ENCODE measurements around the gene OGFRL1. TPM values are rescaled to one million over a fixed set of nuclear protein-coding genes. Genes with fewer than 3 reads are reported as not detected.

Gene OGFRL1
- total RNA-seq, 2 experiments from 2014 or later: 9.1 TPM

DNA sequence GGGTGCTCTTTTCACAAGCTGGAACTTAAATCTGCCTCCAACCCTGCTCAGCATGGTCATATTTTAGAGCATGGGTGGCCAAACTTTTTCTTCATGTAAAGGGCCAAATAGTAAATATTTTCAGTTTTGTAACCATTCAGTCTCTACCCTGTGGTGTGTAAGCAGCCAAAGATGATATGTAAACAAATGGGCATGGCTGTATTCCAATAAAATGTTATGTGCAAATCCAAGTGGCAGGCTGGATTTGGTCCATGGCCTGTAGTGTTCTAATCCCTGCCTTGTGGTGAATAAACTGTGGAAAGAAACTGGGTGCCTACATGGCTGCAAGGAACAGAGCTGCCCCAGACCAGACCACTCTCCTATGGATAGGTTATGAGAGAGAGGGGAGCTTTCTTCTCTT lies 32.7 kb downstream of the OGFRL1 start:
- H3K36me3 ChIP-seq (ENCODE audit: insufficient read depth, low read length): no peaks in the 10 kb centered on the region
- no peak for DNase-seq
- TF ChIP-seq, protein P1, sequence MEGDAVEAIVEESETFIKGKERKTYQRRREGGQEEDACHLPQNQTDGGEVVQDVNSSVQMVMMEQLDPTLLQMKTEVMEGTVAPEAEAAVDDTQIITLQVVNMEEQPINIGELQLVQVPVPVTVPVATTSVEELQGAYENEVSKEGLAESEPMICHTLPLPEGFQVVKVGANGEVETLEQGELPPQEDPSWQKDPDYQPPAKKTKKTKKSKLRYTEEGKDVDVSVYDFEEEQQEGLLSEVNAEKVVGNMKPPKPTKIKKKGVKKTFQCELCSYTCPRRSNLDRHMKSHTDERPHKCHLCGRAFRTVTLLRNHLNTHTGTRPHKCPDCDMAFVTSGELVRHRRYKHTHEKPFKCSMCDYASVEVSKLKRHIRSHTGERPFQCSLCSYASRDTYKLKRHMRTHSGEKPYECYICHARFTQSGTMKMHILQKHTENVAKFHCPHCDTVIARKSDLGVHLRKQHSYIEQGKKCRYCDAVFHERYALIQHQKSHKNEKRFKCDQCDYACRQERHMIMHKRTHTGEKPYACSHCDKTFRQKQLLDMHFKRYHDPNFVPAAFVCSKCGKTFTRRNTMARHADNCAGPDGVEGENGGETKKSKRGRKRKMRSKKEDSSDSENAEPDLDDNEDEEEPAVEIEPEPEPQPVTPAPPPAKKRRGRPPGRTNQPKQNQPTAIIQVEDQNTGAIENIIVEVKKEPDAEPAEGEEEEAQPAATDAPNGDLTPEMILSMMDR (IDR thresholded peaks at IDR 0.05): no peak
- no peaks in the 10 kb centered on the region for H3K4me1 Mint-ChIP-seq (ENCODE audit: low read depth)
- H3K27ac Mint-ChIP-seq: no peak overlapping the region
- ChIA-PET POLR2A (no interaction called here), CTCF (no interaction called here)
- intact Hi-C loops (cut with DNase I, micrococcal nuclease): no loop called here
- no peaks in the 10 kb centered on the region for H3K9me3 ChIP-seq (ENCODE audit: control insufficient read depth in 1 of 2, insufficient read depth in 1 of 2, low read length in 2 of 2)
- H3K27me3 ChIP-seq (ENCODE audit: control insufficient read depth in 1 of 2, insufficient read depth in 2 of 2, low read length in 2 of 2): peaks cover 0 to 4% of the 10 kb centered on the region in 2 experiments
- no peak for ATAC-seq (ENCODE audit: poor library complexity)
- H3K9me3 Mint-ChIP-seq: peaks cover 6% of the 10 kb centered on the region
- no peaks in the 10 kb centered on the region for H3K36me3 Mint-ChIP-seq (ENCODE audit: low read depth)
- no peaks in the 10 kb centered on the region for H3K4me1 ChIP-seq (ENCODE audit: insufficient read depth, low read length)
- no peak overlapping the region for H3K27ac ChIP-seq (ENCODE audit: low read depth in 1 of 2, low read length in 2 of 2)
- H3K27me3 Mint-ChIP-seq: peaks cover 15% of the 10 kb centered on the region
- no peak overlapping the region for H3K4me3 ChIP-seq (ENCODE audit: low read length)
- H3K4me3 Mint-ChIP-seq: no peak overlapping the region

DNA sequence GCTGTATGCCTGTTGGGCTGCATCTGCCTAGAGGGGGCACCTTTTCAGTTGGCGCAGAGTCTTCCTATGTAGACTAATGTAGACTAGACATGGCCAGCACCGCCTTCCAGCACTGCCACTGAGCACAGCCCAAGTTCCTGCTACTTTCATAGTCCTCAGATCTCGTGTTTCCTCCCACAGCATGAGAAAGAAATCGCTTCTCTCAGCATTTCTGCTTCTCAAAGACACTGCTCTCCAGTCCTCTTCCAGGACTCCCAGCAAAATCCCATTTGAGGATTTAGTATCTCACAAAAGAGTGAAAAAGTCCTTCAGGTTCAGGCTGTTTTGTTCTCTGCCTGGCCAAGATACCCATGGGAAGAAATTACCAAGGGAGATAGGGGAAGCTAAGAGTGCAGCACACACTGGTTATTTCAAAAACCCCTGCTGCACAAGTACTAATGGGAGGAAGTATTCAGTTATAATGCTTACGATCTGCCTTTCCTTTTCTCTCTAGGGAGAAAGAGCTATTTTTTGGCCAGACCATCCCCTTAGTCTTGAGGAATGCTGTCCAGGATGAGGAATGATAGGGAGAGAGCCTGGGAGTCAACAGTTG lies 35.7 kb downstream of the OGFRL1 start:
- Histone ChIP-seq H3K4me3 (ENCODE audit: low read length) (no peak overlapping the region), H3K9me3 (ENCODE audit: control insufficient read depth in 1 of 2, insufficient read depth in 1 of 2, low read length in 2 of 2) (no peaks in the 10 kb centered on the region), H3K36me3 (ENCODE audit: insufficient read depth, low read length) (no peaks in the 10 kb centered on the region), H3K27ac (ENCODE audit: low read depth in 1 of 2, low read length in 2 of 2) (no peak overlapping the region), H3K4me1 (ENCODE audit: insufficient read depth, low read length) (no peaks in the 10 kb centered on the region), H3K27me3 (ENCODE audit: control insufficient read depth in 1 of 2, insufficient read depth in 2 of 2, low read length in 2 of 2) (peaks cover 0 to 5% of the 10 kb centered on the region in 2 experiments)
- H3K27me3 Mint-ChIP-seq: peaks cover 20% of the 10 kb centered on the region
- no peak for DNase-seq
- peaks cover 4% of the 10 kb centered on the region for H3K9me3 Mint-ChIP-seq
- ChIA-PET CTCF (no interaction called here), POLR2A (no interaction called here)
- intact Hi-C loops (cut with DNase I, micrococcal nuclease): no loop called here
- no peak overlapping the region for H3K4me3 Mint-ChIP-seq
- H3K27ac Mint-ChIP-seq: no peak overlapping the region
- TF ChIP-seq, protein P1 (IDR thresholded peaks at IDR 0.05): no peak
- no peak for ATAC-seq (ENCODE audit: poor library complexity)
- H3K4me1 Mint-ChIP-seq (ENCODE audit: low read depth): no peaks in the 10 kb centered on the region
- no peaks in the 10 kb centered on the region for H3K36me3 Mint-ChIP-seq (ENCODE audit: low read depth)

DNA sequence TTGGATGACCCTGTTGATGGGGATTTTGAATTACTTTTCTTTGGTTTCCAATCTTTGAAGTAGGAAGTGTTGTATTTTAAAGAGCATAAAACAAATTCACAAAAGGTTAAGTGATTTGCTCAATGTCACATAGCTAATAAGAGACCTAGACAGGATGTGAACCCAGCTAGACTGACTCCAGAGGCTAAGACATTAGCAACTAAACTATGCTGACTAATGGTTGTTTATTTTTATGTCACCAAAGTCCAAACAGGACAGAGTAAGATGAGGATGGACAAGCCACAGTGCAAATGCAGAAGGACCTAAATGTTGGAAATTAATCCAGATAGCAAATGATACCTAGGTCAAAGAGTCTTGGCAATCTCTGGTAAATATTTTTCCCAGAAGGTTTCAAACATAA lies 38.0 kb downstream of the OGFRL1 start:
- Mint-ChIP-seq H3K36me3 (ENCODE audit: low read depth) (no peaks in the 10 kb centered on the region), H3K9me3 (no peaks in the 10 kb centered on the region), H3K4me3 (no peak overlapping the region), H3K4me1 (ENCODE audit: low read depth) (no peaks in the 10 kb centered on the region), H3K27ac (no peak overlapping the region), H3K27me3 (peaks cover 21% of the 10 kb centered on the region)
- no peak overlapping the region for H3K4me3 ChIP-seq (ENCODE audit: low read length)
- no peak for ATAC-seq (ENCODE audit: poor library complexity)
- CTCF ChIA-PET: no interaction called here
- no peak overlapping the region for H3K27ac ChIP-seq (ENCODE audit: low read depth in 1 of 2, low read length in 2 of 2)
- H3K36me3 ChIP-seq (ENCODE audit: insufficient read depth, low read length): no peaks in the 10 kb centered on the region
- no peaks in the 10 kb centered on the region for H3K4me1 ChIP-seq (ENCODE audit: insufficient read depth, low read length)
- DNase-seq: no peak
- POLR2A ChIA-PET: interaction anchor here (1.1 kb wide), 1 partner anchor 16 kb away, joined by 3 read pairs; no protein-coding TSS in a partner anchor
- intact Hi-C loops (cut with DNase I, micrococcal nuclease): no loop called here
- peaks cover 0 to 5% of the 10 kb centered on the region in 2 experiments for H3K27me3 ChIP-seq (ENCODE audit: control insufficient read depth in 1 of 2, insufficient read depth in 2 of 2, low read length in 2 of 2)
- H3K9me3 ChIP-seq (ENCODE audit: control insufficient read depth in 1 of 2, insufficient read depth in 1 of 2, low read length in 2 of 2): no peaks in the 10 kb centered on the region
- TF ChIP-seq, protein P1 (IDR thresholded peaks at IDR 0.05): no peak

All from CD4-positive, alpha-beta T cell (primary cell).